ENCODE data around the gene PLD1.

GRCh38 chr3:171776411-171776810 is 33.9 kb downstream of the PLD1 start:
- TF ChIP-seq GATA2 (IDR thresholded peaks at IDR 0.05; ENCODE audit: low read depth, low read length) (no peak), GATA3 (IDR thresholded peaks at IDR 0.05; ENCODE audit: low read depth, low read length) (no peak)
